ENCODE measurements around the gene PIEZO2. TPM values are rescaled to one million over a fixed set of nuclear protein-coding genes. Genes with fewer than 3 reads are reported as not detected.

Gene PIEZO2
- total RNA-seq, 1 donor from 2014 or later, result 5.3 TPM

DNA sequence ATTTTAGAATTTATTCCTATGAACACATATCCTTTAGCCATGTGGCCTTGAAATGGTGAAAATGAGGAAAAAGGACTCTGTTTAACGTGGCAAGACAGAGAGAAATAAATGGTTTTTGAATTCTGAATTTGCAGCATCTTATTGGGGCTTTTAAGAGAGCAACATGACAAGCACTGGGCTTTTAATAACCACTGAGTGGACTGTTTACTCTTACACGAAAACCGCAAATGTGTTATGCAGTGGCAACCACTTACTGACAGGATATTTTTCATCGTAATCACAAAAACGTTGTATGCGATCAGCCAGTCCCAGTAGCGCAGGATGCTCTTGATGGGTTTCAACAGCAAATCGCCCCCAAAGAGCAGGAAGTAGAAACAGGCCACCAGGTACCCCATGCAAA is 397.0 kb downstream of the PIEZO2 start:
- Mint-ChIP-seq H3K36me3 (ENCODE audit: low read depth, unreplicated experiment) (no peaks in the 10 kb centered on the region), H3K4me3 (ENCODE audit: unreplicated experiment) (no peak overlapping the region), H3K27ac (ENCODE audit: unreplicated experiment) (no peak overlapping the region), H3K9me3 (ENCODE audit: unreplicated experiment) (no peaks in the 10 kb centered on the region), H3K27me3 (ENCODE audit: low read depth, unreplicated experiment) (no peaks in the 10 kb centered on the region), H3K4me1 (ENCODE audit: low read depth, unreplicated experiment) (no peaks in the 10 kb centered on the region)
- H3K4me1 ChIP-seq (ENCODE audit: insufficient read depth, low read length), result no peaks in the 10 kb centered on the region
- no peak overlapping the region for H3K9ac ChIP-seq (ENCODE audit: low read length)
- H3K27ac ChIP-seq (ENCODE audit: low read depth, low read length), result no peak overlapping the region
- H4K20me1 ChIP-seq (ENCODE audit: insufficient read depth, low read length), result no peaks in the 10 kb centered on the region
- peak; percentile 2 for DNase-seq (ENCODE audit: low read depth)
- no peaks in the 10 kb centered on the region for H3K79me2 ChIP-seq (ENCODE audit: insufficient read depth, low read length)
- no peaks in the 10 kb centered on the region for H3K9me3 ChIP-seq (ENCODE audit: insufficient read depth, low read depth, low read length)
- no peak overlapping the region for H3K4me3 ChIP-seq (ENCODE audit: insufficient read depth, low read depth, low read length)
- no peak for FAIRE-seq
- no peak overlapping the region for H3K4me2 ChIP-seq (ENCODE audit: low read length)
- no peaks in the 10 kb centered on the region for H3K36me3 ChIP-seq (ENCODE audit: insufficient read depth, low read length)
- no peaks in the 10 kb centered on the region for H3K27me3 ChIP-seq (ENCODE audit: insufficient read depth, low read length)
- TF ChIP-seq EZH2 (IDR thresholded peaks at IDR 0.05; ENCODE audit: insufficient read depth, low read length) (no peak), CTCF (IDR thresholded peaks at IDR 0.05; ENCODE audit: insufficient read depth, low read depth, low read length) (no peak)
- no peak overlapping the region for H2AFZ ChIP-seq (ENCODE audit: low read depth, low read length)

DNA sequence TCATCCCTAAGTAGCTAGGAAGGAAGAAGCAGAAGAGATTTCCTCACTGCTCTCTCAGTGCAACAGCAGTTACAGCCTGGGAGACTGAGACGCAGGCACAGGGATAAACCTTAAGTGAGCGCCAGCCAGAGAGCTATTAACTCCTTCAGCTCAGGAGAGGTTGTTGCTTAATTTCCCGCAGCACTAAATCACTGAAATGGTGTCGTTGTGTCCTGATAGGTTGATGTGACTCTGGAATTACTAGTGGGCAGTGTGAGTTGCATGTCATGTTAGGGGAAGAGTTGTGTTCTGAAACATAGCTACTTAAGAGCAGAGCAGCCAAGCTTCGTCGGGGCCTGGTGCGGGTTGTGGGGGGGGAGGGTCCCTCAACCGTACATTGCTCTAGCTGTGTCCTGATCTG is 397.7 kb downstream of the PIEZO2 start:
- no peak overlapping the region for H3K27ac Mint-ChIP-seq (ENCODE audit: unreplicated experiment)
- no peak for FAIRE-seq
- Histone ChIP-seq H3K79me2 (ENCODE audit: insufficient read depth, low read length) (no peaks in the 10 kb centered on the region), H2AFZ (ENCODE audit: low read depth, low read length) (no peak overlapping the region), H3K4me2 (ENCODE audit: low read length) (no peak overlapping the region), H4K20me1 (ENCODE audit: insufficient read depth, low read length) (no peaks in the 10 kb centered on the region), H3K9me3 (ENCODE audit: insufficient read depth, low read depth, low read length) (no peaks in the 10 kb centered on the region), H3K36me3 (ENCODE audit: insufficient read depth, low read length) (no peaks in the 10 kb centered on the region), H3K4me1 (ENCODE audit: insufficient read depth, low read length) (no peaks in the 10 kb centered on the region), H3K4me3 (ENCODE audit: insufficient read depth, low read depth, low read length) (no peak overlapping the region), H3K9ac (ENCODE audit: low read length) (no peak overlapping the region), H3K27ac (ENCODE audit: low read depth, low read length) (no peak overlapping the region), H3K27me3 (ENCODE audit: insufficient read depth, low read length) (no peaks in the 10 kb centered on the region)
- DNase-seq (ENCODE audit: low read depth), result no peak
- H3K4me1 Mint-ChIP-seq (ENCODE audit: low read depth, unreplicated experiment), result no peaks in the 10 kb centered on the region
- H3K9me3 Mint-ChIP-seq (ENCODE audit: unreplicated experiment), result no peaks in the 10 kb centered on the region
- TF ChIP-seq CTCF (IDR thresholded peaks at IDR 0.05; ENCODE audit: insufficient read depth, low read depth, low read length) (no peak), EZH2 (IDR thresholded peaks at IDR 0.05; ENCODE audit: insufficient read depth, low read length) (no peak)
- no peaks in the 10 kb centered on the region for H3K36me3 Mint-ChIP-seq (ENCODE audit: low read depth, unreplicated experiment)
- H3K4me3 Mint-ChIP-seq (ENCODE audit: unreplicated experiment), result no peak overlapping the region
- no peaks in the 10 kb centered on the region for H3K27me3 Mint-ChIP-seq (ENCODE audit: low read depth, unreplicated experiment)

DNA sequence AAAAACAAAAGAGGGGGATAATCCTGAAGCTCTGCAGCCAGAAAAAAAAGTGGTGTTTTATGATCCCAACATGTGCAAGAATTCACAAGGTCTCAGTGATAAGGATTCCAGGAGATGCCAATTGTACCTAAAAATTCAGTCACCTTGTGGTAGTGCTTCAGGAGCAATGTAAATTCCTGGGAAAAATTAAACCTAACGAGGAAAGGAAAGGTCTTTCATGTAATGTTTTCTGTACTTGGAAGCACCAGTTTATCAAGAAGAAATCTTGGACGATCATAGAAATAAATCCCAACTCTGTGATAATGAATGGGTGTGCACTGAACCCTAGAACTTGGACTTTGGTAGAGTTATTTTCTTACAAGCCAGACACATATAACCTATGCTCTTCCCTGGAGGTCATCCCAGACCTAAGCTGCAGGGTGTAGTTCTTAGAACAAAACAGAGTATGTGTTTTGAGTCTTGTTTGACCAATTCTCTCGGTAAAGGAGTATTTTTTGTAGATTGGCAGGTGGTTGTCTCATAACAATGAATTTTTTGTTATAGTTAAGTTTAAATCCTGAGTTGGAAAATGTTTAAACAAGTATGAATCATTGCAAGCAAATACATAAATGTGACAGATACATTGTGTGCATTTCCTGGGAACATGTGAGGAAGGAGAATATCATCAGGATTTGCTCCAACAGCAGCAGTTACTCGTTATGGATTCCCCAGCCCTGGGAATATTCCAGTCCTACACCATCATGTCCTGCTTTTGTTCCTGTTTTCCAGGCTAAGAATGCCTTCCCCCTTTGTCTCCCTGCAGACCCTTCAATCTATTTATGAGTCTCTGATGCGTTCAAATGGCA is 399.0 kb downstream of the PIEZO2 start:
- Histone ChIP-seq H3K36me3 (ENCODE audit: insufficient read depth, low read length) (no peaks in the 10 kb centered on the region), H3K4me3 (ENCODE audit: insufficient read depth, low read depth, low read length) (no peak overlapping the region), H3K4me2 (ENCODE audit: low read length) (no peak overlapping the region), H3K27ac (ENCODE audit: low read depth, low read length) (no peak overlapping the region), H3K9me3 (ENCODE audit: insufficient read depth, low read depth, low read length) (no peaks in the 10 kb centered on the region), H2AFZ (ENCODE audit: low read depth, low read length) (no peak overlapping the region), H3K4me1 (ENCODE audit: insufficient read depth, low read length) (no peaks in the 10 kb centered on the region), H3K27me3 (ENCODE audit: insufficient read depth, low read length) (no peaks in the 10 kb centered on the region), H3K9ac (ENCODE audit: low read length) (no peak overlapping the region), H4K20me1 (ENCODE audit: insufficient read depth, low read length) (no peaks in the 10 kb centered on the region), H3K79me2 (ENCODE audit: insufficient read depth, low read length) (no peaks in the 10 kb centered on the region)
- Mint-ChIP-seq H3K4me1 (ENCODE audit: low read depth, unreplicated experiment) (no peaks in the 10 kb centered on the region), H3K36me3 (ENCODE audit: low read depth, unreplicated experiment) (no peaks in the 10 kb centered on the region), H3K9me3 (ENCODE audit: unreplicated experiment) (no peaks in the 10 kb centered on the region), H3K4me3 (ENCODE audit: unreplicated experiment) (no peak overlapping the region), H3K27me3 (ENCODE audit: low read depth, unreplicated experiment) (no peaks in the 10 kb centered on the region), H3K27ac (ENCODE audit: unreplicated experiment) (no peak overlapping the region)
- FAIRE-seq, result no peak
- TF ChIP-seq CTCF (IDR thresholded peaks at IDR 0.05; ENCODE audit: insufficient read depth, low read depth, low read length) (no peak), EZH2 (IDR thresholded peaks at IDR 0.05; ENCODE audit: insufficient read depth, low read length) (no peak)
- no peak for DNase-seq (ENCODE audit: low read depth)
